ENCODE measurements around the gene MAF. TPM values are rescaled to one million over a fixed set of nuclear protein-coding genes. Genes with fewer than 3 reads are reported as not detected.

Gene MAF
- total and polyA plus RNA-seq, 2 experiments from 2014 or later = 0.91 to 2.5 TPM

GRCh38 chr16:79547085-79547484, 53.5 kb downstream of the MAF start:
- Histone ChIP-seq H3K9me2 (ENCODE audit: insufficient read depth) (peaks cover 13% of the 10 kb centered on the region), H3K27ac (ENCODE audit: low read depth) (no peak overlapping the region), H3K36me3 (ENCODE audit: insufficient read depth) (no peaks in the 10 kb centered on the region), H3K4me2 (no peak overlapping the region), H4K20me1 (replicated peaks; ENCODE audit: insufficient read depth) (no peaks in the 10 kb centered on the region), H2AFZ (no peak overlapping the region), H3K4me1 (ENCODE audit: insufficient read depth) (no peaks in the 10 kb centered on the region), H3K27me3 (ENCODE audit: insufficient read depth) (no peaks in the 10 kb centered on the region), H3K4me3 (no peak overlapping the region), H3K79me2 (replicated peaks; ENCODE audit: insufficient read depth) (no peaks in the 10 kb centered on the region), H3F3A (replicated peaks; ENCODE audit: low read depth) (no peaks in the 10 kb centered on the region)
- Mint-ChIP-seq H3K4me3 (no peak overlapping the region), H3K9me3 (no peaks in the 10 kb centered on the region), H3K27me3 (ENCODE audit: insufficient read depth, low read depth, poor library complexity) (no peaks in the 10 kb centered on the region), H3K36me3 (ENCODE audit: low read depth) (no peaks in the 10 kb centered on the region), H3K4me1 (peaks cover 9% of the 10 kb centered on the region; the same call in 2 of the 3 replicates), H3K27ac (no peak overlapping the region)
- TF ChIP-seq ZNF462 (CRISPR knock-in tag; IDR thresholded peaks at IDR 0.05) = no peak
- TF ChIP-seq EZH2 (IDR thresholded peaks at IDR 0.05; ENCODE audit: low read depth, unreplicated experiment) = no peak
- no peak for TF ChIP-seq NANOG (IDR thresholded peaks at IDR 0.05; ENCODE audit: borderline replicate concordance)
- no peak for DNase-seq (ENCODE audit: low spot score)
- no peak for ATAC-seq

All from GM23338 (cell line).